Activated naive CD4-positive, alpha-beta T cell treated with anti-CD3 and anti-CD28 coated beads for 36 hours (primary cell): ENCODE data around the gene ALK. TPM values are rescaled to one million over a fixed set of nuclear protein-coding genes. Genes with fewer than 3 reads are reported as not detected.

Experiments used
- CTCF ChIA-PET: fragments of 350-600 bp; sonication (Branson Sonifier 250); formaldehyde crosslinking; loops from one replicate; lab custom pipeline; 2021; ENCODE audit warnings: antibody characterized with exemption; lab: Charles Lee
- DNase-seq: peaks from one replicate; pipeline ENCODE4 v3.0.0-alpha.2; 2020
- H3K27ac Mint-ChIP-seq: one replicate; pipeline ENCODE4 v1.8.0; 2021; ENCODE audit warnings: mild to moderate bottlenecking, mixed read lengths
- H3K27me3 Mint-ChIP-seq: one replicate; pipeline ENCODE4 v1.8.0; 2021; ENCODE audit warnings: low read depth, mixed read lengths
- H3K36me3 Mint-ChIP-seq: one replicate; pipeline ENCODE4 v1.8.0; 2021; ENCODE audit warnings: low read depth, mixed read lengths
- H3K4me1 Mint-ChIP-seq: one replicate; pipeline ENCODE4 v1.8.0; 2021; ENCODE audit warnings: low read depth, mixed read lengths
- H3K4me3 Mint-ChIP-seq: one replicate; pipeline ENCODE4 v1.8.0; 2021; ENCODE audit warnings: mild to moderate bottlenecking, moderate library complexity, mixed read lengths
- H3K9me3 Mint-ChIP-seq: one replicate; pipeline ENCODE4 v1.8.0; 2021; ENCODE audit warnings: mixed read lengths
- intact Hi-C: fragments of 100-400 bp; cut with micrococcal nuclease; formaldehyde crosslinking; loops from one replicate; pipeline ENCODE4 v1.15.1; 2023
- total RNA-seq, 2 experiments: library from RNA; stranded (reverse); gene quantifications; one replicate each; pipeline ENCODE4 v1.2.3, GENCODE V29; 2021

Gene ALK
- total RNA-seq, 2 experiments from 2014 or later = not detected

GRCh38 chr2:29864988-29865387 is 56.4 kb downstream of the ALK start:
- no peak for DNase-seq
- no peaks in the 10 kb centered on the region for H3K9me3 Mint-ChIP-seq
- H3K36me3 Mint-ChIP-seq = no peaks in the 10 kb centered on the region
- H3K27me3 Mint-ChIP-seq = peaks cover 22% of the 10 kb centered on the region
- no peak overlapping the region for H3K4me3 Mint-ChIP-seq
- CTCF ChIA-PET = no interaction called here
- no peak overlapping the region for H3K27ac Mint-ChIP-seq
- H3K4me1 Mint-ChIP-seq = no peaks in the 10 kb centered on the region
- intact Hi-C loops = no loop called here

GRCh38 chr2:29855924-29856639 is 65.3 kb downstream of the ALK start:
- Mint-ChIP-seq H3K9me3 (peaks cover 3% of the 10 kb centered on the region), H3K4me3 (no peak overlapping the region), H3K27me3 (peaks cover 23% of the 10 kb centered on the region), H3K36me3 (no peaks in the 10 kb centered on the region), H3K4me1 (no peaks in the 10 kb centered on the region), H3K27ac (no peak overlapping the region)
- intact Hi-C loops = no loop called here
- no peak for DNase-seq
- CTCF ChIA-PET = no interaction called here

DNA sequence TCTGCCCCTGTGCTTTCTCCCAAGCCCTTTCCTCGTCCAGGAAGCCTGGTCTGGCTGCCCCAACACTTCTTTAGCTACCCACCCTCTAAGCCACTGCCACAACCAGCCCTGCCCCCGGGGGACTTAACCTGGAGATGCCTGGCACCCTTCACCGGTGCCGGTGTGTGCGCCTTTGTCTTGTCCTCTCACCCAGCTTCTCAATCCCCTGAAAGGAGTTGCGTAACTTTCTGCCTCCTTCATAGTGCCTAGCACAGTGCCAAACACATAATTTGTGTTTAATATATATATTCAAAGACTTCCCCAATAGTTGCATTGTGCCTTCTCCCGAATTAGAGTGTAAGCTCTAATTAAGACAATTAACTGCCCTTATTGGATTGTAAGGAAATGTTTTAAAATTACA is 70.6 kb downstream of the ALK start:
- intact Hi-C loops = no loop called here
- Mint-ChIP-seq H3K4me1 (no peaks in the 10 kb centered on the region), H3K9me3 (peaks cover 3% of the 10 kb centered on the region), H3K27me3 (peaks cover 12% of the 10 kb centered on the region), H3K36me3 (no peaks in the 10 kb centered on the region), H3K27ac (no peak overlapping the region), H3K4me3 (no peak overlapping the region)
- no peak for DNase-seq
- CTCF ChIA-PET = interaction anchor here (1.2 kb wide), 1 partner anchor 8 kb away, joined by 4 read pairs; no protein-coding TSS in a partner anchor

DNA sequence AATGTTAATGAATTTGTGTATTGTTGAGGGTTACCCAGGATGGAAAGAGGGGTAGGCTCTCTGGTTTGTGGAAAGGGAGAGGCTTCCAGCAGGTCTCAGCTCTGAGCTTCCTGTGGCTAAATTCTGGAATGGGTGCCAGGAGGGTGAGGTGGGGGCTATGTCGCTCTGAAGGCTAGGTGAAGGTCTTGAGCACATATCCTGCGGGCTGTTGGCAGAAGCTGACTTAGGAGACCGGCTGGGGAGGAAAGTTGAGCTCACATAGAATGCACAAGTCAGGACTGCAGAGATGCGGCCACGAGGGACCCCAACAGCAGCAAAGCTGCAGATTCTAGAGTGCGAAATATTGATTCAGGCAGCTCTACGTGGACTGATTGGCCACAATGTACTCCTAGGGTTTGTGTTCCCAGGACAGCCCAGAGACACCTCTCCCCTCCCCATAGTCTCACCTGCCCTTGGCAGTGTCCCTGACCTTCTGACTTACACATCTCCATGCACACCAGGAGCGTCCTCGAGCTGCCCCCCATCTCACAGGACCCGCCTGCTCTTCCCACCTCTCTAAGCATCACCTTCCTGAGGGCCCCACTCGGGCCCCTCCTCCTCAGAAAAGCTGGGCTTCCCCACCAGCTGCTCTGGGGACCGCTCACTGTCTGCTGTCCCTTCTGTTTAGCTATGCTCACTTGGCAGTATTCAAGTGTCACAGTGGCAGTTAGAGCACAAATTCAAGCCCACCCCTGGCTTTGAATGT is 72.6 kb downstream of the ALK start:
- peaks cover 9% of the 10 kb centered on the region for H3K27me3 Mint-ChIP-seq
- no peak overlapping the region for H3K4me3 Mint-ChIP-seq
- no peak overlapping the region for H3K27ac Mint-ChIP-seq
- H3K36me3 Mint-ChIP-seq = no peaks in the 10 kb centered on the region
- CTCF ChIA-PET = no interaction called here
- intact Hi-C loops = loop anchor here (10.0 kb wide), 1 partner anchor 314 kb away; no protein-coding TSS in a partner anchor
- H3K9me3 Mint-ChIP-seq = peaks cover 3% of the 10 kb centered on the region
- DNase-seq = no peak
- H3K4me1 Mint-ChIP-seq = no peaks in the 10 kb centered on the region

- intact Hi-C loops = loop anchor here (10.0 kb wide), 1 partner anchor 313 kb away; no protein-coding TSS in a partner anchor
- no peak overlapping the region for H3K27ac Mint-ChIP-seq
- no peaks in the 10 kb centered on the region for H3K4me1 Mint-ChIP-seq
- no peaks in the 10 kb centered on the region for H3K36me3 Mint-ChIP-seq
- H3K9me3 Mint-ChIP-seq = peaks cover 3% of the 10 kb centered on the region
- CTCF ChIA-PET = no interaction called here
- DNase-seq = no peak
- no peak overlapping the region for H3K4me3 Mint-ChIP-seq
- H3K27me3 Mint-ChIP-seq = peaks cover 9% of the 10 kb centered on the region
Measured at GRCh38 chr2:29847886-29848285, 73.5 kb downstream of the ALK start.

GRCh38 chr2:29844713-29845326 is 76.6 kb downstream of the ALK start:
- intact Hi-C loops = loop anchor here (5.0 to 10.0 kb wide), 2 partner anchors 227 to 310 kb away; no protein-coding TSS in a partner anchor
- H3K27me3 Mint-ChIP-seq = peaks cover 10% of the 10 kb centered on the region
- H3K4me3 Mint-ChIP-seq = no peak overlapping the region

GRCh38 chr2:29841386-29842004 is 79.9 kb downstream of the ALK start:
- Mint-ChIP-seq H3K4me1 (no peaks in the 10 kb centered on the region), H3K9me3 (peaks cover 10% of the 10 kb centered on the region), H3K27me3 (peaks cover 5% of the 10 kb centered on the region), H3K27ac (no peak overlapping the region), H3K4me3 (no peak overlapping the region), H3K36me3 (no peaks in the 10 kb centered on the region)
- intact Hi-C loops = loop anchor here (1.0 to 10.0 kb wide), 4 partner anchors 231 to 883 kb away; no protein-coding TSS in a partner anchor
- CTCF ChIA-PET = interaction anchor here (1.1 kb wide), 2 partner anchors 9 to 22 kb away, joined by 3 to 4 read pairs; no protein-coding TSS in a partner anchor
- DNase-seq = peak; percentile 40

More at GRCh38 chr2:29844713-29845326, 76.6 kb downstream of the ALK start:
- H3K4me1 Mint-ChIP-seq = no peaks in the 10 kb centered on the region
- no peaks in the 10 kb centered on the region for H3K9me3 Mint-ChIP-seq
- CTCF ChIA-PET = no interaction called here
- DNase-seq = no peak
- H3K27ac Mint-ChIP-seq = no peak overlapping the region
- no peaks in the 10 kb centered on the region for H3K36me3 Mint-ChIP-seq

GRCh38 chr2:29839306-29839705 is 82.1 kb downstream of the ALK start:
- no peak overlapping the region for H3K4me3 Mint-ChIP-seq
- H3K36me3 Mint-ChIP-seq = no peaks in the 10 kb centered on the region
- H3K27ac Mint-ChIP-seq = no peak overlapping the region
- no peak for DNase-seq
- peaks cover 12% of the 10 kb centered on the region for H3K9me3 Mint-ChIP-seq
- peaks cover 5% of the 10 kb centered on the region for H3K27me3 Mint-ChIP-seq
- intact Hi-C loops = no loop called here
- H3K4me1 Mint-ChIP-seq = no peaks in the 10 kb centered on the region
- CTCF ChIA-PET = interaction anchor here (1.1 kb wide), 1 partner anchor 600 kb away, joined by 3 read pairs; no protein-coding TSS in a partner anchor

DNA sequence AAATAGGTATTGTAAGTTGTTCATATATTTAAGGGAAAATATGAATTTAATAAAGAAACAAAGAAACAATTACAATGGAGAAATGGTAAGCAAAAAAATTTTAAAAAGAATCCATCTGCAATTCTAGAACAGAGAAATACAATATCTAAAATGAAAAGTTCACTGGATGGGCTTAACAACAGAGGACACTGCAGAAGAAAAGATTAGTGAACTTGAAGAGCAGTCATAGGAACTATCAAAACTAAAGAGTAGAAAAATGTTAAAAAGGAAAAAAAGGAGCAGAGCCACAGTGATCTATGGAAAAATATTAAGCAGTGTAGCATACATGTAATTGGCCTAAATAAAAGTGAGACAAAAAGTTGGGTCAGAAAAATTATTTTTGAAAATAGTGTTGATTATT is 83.5 kb downstream of the ALK start:
- Mint-ChIP-seq H3K36me3 (no peaks in the 10 kb centered on the region), H3K9me3 (peaks cover 12% of the 10 kb centered on the region), H3K4me1 (no peaks in the 10 kb centered on the region), H3K4me3 (no peak overlapping the region), H3K27me3 (peaks cover 7% of the 10 kb centered on the region), H3K27ac (no peak overlapping the region)
- DNase-seq = no peak
- CTCF ChIA-PET = no interaction called here
- intact Hi-C loops = no loop called here

GRCh38 chr2:29834624-29835023 is 86.8 kb downstream of the ALK start:
- peaks cover 12% of the 10 kb centered on the region for H3K9me3 Mint-ChIP-seq
- CTCF ChIA-PET = no interaction called here

DNA sequence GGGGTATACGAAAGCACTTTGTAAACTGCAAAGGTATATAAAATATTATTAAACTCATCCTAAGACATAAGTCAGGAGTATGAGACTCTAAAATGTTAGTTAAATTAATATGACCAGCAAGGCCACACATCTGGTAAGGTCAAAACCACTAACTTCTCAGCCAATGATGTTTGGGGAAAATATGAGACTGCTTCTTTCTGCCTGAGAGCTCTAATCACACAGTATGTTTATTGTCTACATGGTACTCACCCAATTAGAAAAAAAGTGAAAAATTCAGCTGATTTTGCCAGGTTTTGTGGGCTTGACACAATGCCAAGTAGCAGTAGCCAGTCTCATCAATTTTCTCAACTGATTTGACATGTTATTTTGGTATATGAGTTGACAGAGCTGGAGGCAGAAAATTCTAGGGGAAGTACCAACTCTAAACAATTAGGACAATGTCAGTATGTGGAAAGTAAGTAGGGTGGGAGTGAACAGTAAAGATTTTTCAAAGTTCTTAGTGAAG is 87.3 kb downstream of the ALK start:
- DNase-seq = no peak
- H3K9me3 Mint-ChIP-seq = peaks cover 12% of the 10 kb centered on the region
- CTCF ChIA-PET = no interaction called here
- no peaks in the 10 kb centered on the region for H3K36me3 Mint-ChIP-seq
- no peak overlapping the region for H3K4me3 Mint-ChIP-seq
- peaks cover 4% of the 10 kb centered on the region for H3K27me3 Mint-ChIP-seq
- no peak overlapping the region for H3K27ac Mint-ChIP-seq
- intact Hi-C loops = no loop called here
- no peaks in the 10 kb centered on the region for H3K4me1 Mint-ChIP-seq

More at GRCh38 chr2:29834624-29835023, 86.8 kb downstream of the ALK start:
- H3K27ac Mint-ChIP-seq = no peak overlapping the region
- no peaks in the 10 kb centered on the region for H3K4me1 Mint-ChIP-seq
- H3K27me3 Mint-ChIP-seq = peaks cover 4% of the 10 kb centered on the region
- no peak for DNase-seq
- H3K4me3 Mint-ChIP-seq = no peak overlapping the region
- no peaks in the 10 kb centered on the region for H3K36me3 Mint-ChIP-seq
- intact Hi-C loops = no loop called here

DNA sequence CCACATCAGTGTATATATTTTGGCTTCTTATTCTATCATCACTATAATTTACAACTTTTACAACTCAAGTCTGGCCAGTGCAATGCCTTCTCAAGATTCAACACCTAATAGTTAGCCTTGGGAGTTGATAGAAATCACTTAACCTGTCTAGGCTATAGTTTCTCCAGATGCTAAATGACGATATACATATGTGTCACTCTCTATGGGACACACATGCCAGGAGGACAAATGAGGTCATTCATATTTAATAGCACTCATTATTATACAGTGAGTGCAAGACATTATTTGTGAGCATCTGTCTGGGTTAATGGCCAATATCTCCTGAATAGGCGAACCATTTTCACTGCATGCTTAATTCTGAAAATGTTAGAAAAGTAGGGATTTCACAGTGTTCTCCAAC is 89.8 kb downstream of the ALK start:
- CTCF ChIA-PET = no interaction called here
- Mint-ChIP-seq H3K27ac (no peak overlapping the region), H3K36me3 (no peaks in the 10 kb centered on the region), H3K27me3 (peaks cover 6% of the 10 kb centered on the region), H3K9me3 (peaks cover 2% of the 10 kb centered on the region), H3K4me3 (no peak overlapping the region), H3K4me1 (no peaks in the 10 kb centered on the region)
- intact Hi-C loops = no loop called here
- no peak for DNase-seq
